ENCODE results near the gene ADD1. TPM values are rescaled to one million over a fixed set of nuclear protein-coding genes. Genes with fewer than 3 reads are reported as not detected.

ADD1 gene
- total and polyA plus RNA-seq, 2 of the 13 experiments (the other 11 are each of a cell fraction or from before 2014, with no cell fraction given), result 73.9 to 122 TPM

DNA sequence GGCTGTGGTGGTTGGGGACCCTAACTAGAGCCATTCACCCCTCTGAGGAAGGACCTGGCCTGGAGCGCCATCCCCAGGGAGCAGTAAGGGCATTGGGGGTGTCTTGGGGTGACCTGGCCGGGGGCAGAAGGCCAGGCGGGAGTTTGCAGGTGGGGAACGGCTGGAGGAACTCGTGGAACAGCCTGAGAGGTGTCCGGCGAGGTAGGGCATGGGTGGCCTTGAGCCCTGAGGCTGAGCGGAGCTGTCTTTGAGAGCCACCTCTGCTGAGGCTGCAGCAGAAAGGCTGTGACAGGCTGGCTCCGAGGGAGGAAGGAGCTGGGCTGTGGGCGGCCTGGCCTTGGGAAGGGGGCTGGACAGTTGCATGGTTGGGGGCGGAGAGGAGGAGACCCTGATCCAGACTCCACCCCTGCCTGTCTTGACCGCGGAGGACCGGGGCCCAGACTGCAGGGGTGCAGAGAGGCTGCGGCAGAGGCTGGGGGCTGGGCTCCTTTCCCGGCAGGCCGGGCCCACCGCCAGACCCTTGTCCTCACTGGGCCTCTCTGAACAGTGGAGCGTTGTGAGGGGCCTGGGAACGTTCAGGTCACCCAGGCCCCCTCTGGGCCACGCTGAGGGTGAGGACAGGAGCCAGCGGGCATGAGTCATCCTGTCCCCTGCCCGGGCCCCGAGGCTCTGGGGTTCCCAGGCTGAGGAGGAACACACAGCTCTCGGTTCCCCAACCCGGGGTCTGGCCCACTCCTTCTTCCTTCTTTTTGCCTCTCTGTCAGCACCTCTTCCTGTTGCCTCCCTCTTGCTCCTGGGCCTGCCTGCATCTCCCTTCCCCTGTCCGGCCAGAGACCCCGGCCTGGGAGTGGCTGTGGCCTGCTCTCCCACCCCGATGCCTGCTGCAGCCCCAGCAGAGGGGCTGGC is 42.7 kb upstream of the ADD1 start (continued):
- TF ChIP-seq AGO1 (IDR thresholded peaks at IDR 0.05; ENCODE audit: low read depth, low read length, poor library complexity, severe bottlenecking), result peak; percentile 49
- TF ChIP-seq GATAD2A (CRISPR knock-in tag; IDR thresholded peaks at IDR 0.05), result peak; percentile 93
- TF ChIP-seq FOXA3 (CRISPR knock-in tag; IDR thresholded peaks at IDR 0.05), result peak; percentile 67
- TF ChIP-seq, protein P1, sequence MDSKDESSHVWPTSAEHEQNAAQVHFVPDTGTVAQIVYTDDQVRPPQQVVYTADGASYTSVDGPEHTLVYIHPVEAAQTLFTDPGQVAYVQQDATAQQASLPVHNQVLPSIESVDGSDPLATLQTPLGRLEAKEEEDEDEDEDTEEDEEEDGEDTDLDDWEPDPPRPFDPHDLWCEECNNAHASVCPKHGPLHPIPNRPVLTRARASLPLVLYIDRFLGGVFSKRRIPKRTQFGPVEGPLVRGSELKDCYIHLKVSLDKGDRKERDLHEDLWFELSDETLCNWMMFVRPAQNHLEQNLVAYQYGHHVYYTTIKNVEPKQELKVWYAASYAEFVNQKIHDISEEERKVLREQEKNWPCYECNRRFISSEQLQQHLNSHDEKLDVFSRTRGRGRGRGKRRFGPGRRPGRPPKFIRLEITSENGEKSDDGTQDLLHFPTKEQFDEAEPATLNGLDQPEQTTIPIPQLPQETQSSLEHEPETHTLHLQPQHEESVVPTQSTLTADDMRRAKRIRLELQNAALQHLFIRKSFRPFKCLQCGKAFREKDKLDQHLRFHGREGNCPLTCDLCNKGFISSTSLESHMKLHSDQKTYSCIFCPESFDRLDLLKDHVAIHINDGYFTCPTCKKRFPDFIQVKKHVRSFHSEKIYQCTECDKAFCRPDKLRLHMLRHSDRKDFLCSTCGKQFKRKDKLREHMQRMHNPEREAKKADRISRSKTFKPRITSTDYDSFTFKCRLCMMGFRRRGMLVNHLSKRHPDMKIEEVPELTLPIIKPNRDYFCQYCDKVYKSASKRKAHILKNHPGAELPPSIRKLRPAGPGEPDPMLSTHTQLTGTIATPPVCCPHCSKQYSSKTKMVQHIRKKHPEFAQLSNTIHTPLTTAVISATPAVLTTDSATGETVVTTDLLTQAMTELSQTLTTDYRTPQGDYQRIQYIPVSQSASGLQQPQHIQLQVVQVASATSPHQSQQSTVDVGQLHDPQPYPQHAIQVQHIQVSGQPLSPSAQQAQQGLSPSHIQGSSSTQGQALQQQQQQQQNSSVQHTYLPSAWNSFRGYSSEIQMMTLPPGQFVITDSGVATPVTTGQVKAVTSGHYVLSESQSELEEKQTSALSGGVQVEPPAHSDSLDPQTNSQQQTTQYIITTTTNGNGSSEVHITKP (CRISPR knock-in tag; IDR thresholded peaks at IDR 0.05; ENCODE audit: low read depth), result peak; percentile 84; the same call in 1 of the 2 replicates
- TF ChIP-seq, protein P2, sequence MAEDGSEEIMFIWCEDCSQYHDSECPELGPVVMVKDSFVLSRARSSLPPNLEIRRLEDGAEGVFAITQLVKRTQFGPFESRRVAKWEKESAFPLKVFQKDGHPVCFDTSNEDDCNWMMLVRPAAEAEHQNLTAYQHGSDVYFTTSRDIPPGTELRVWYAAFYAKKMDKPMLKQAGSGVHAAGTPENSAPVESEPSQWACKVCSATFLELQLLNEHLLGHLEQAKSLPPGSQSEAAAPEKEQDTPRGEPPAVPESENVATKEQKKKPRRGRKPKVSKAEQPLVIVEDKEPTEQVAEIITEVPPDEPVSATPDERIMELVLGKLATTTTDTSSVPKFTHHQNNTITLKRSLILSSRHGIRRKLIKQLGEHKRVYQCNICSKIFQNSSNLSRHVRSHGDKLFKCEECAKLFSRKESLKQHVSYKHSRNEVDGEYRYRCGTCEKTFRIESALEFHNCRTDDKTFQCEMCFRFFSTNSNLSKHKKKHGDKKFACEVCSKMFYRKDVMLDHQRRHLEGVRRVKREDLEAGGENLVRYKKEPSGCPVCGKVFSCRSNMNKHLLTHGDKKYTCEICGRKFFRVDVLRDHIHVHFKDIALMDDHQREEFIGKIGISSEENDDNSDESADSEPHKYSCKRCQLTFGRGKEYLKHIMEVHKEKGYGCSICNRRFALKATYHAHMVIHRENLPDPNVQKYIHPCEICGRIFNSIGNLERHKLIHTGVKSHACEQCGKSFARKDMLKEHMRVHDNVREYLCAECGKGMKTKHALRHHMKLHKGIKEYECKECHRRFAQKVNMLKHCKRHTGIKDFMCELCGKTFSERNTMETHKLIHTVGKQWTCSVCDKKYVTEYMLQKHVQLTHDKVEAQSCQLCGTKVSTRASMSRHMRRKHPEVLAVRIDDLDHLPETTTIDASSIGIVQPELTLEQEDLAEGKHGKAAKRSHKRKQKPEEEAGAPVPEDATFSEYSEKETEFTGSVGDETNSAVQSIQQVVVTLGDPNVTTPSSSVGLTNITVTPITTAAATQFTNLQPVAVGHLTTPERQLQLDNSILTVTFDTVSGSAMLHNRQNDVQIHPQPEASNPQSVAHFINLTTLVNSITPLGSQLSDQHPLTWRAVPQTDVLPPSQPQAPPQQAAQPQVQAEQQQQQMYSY (CRISPR knock-in tag; IDR thresholded peaks at IDR 0.05), result peak; percentile 58; the same call in 1 of the 2 replicates
- TF ChIP-seq, protein P3, sequence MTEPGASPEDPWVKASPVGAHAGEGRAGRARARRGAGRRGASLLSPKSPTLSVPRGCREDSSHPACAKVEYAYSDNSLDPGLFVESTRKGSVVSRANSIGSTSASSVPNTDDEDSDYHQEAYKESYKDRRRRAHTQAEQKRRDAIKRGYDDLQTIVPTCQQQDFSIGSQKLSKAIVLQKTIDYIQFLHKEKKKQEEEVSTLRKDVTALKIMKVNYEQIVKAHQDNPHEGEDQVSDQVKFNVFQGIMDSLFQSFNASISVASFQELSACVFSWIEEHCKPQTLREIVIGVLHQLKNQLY (CRISPR knock-in tag; IDR thresholded peaks at IDR 0.05), result 0 out of 2 replicates have a peak, but pooled peaks have one; percentile 35
- TF ChIP-seq ZNF292 (CRISPR knock-in tag; IDR thresholded peaks at IDR 0.05; ENCODE audit: borderline replicate concordance, low read depth), result peak; percentile 86
- TF ChIP-seq, protein P4, sequence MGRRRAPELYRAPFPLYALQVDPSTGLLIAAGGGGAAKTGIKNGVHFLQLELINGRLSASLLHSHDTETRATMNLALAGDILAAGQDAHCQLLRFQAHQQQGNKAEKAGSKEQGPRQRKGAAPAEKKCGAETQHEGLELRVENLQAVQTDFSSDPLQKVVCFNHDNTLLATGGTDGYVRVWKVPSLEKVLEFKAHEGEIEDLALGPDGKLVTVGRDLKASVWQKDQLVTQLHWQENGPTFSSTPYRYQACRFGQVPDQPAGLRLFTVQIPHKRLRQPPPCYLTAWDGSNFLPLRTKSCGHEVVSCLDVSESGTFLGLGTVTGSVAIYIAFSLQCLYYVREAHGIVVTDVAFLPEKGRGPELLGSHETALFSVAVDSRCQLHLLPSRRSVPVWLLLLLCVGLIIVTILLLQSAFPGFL (CRISPR knock-in tag; IDR thresholded peaks at IDR 0.05), result no peak
- 0 out of 2 replicates have a peak, but pooled peaks have one; percentile 20 for TF ChIP-seq ZNF644 (CRISPR knock-in tag; IDR thresholded peaks at IDR 0.05; ENCODE audit: low read depth)
- TF ChIP-seq MIER3 (CRISPR knock-in tag; IDR thresholded peaks at IDR 0.05; ENCODE audit: borderline replicate concordance), result peak; percentile 57; the same call in 1 of the 2 replicates
- TF ChIP-seq, protein P5, sequence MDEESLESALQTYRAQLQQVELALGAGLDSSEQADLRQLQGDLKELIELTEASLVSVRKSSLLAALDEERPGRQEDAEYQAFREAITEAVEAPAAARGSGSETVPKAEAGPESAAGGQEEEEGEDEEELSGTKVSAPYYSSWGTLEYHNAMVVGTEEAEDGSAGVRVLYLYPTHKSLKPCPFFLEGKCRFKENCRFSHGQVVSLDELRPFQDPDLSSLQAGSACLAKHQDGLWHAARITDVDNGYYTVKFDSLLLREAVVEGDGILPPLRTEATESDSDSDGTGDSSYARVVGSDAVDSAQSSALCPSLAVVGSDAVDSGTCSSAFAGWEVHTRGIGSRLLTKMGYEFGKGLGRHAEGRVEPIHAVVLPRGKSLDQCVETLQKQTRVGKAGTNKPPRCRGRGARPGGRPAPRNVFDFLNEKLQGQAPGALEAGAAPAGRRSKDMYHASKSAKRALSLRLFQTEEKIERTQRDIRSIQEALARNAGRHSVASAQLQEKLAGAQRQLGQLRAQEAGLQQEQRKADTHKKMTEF (CRISPR knock-in tag; IDR thresholded peaks at IDR 0.05), result peak; percentile 93
- peak; percentile 82 for TF ChIP-seq AKAP8 (CRISPR knock-in tag; IDR thresholded peaks at IDR 0.05)
- TF ChIP-seq ZNF781 (CRISPR knock-in tag; IDR thresholded peaks at IDR 0.05; ENCODE audit: borderline replicate concordance, not compliant biosample characterization), result peak; percentile 66
- TF ChIP-seq ARHGAP35 (CRISPR knock-in tag; IDR thresholded peaks at IDR 0.05; ENCODE audit: borderline replicate concordance), result 0 out of 2 replicates have a peak, but pooled peaks have one; percentile 56
- peak; percentile 65; the same call in 1 of the 2 replicates for TF ChIP-seq ZNF263 (CRISPR knock-in tag; IDR thresholded peaks at IDR 0.05)
- TF ChIP-seq SKI (IDR thresholded peaks at IDR 0.05; ENCODE audit: partially characterized antibody), result peak; percentile 85
